K562 (cell line): Measurements from ENCODE around the gene APBA2. TPM values are rescaled to one million over a fixed set of nuclear protein-coding genes. Genes with fewer than 3 reads are reported as not detected.

Source experiments
- ATAC-seq: fragments of 200-7000 bp; cut with Tn5 transposase; 3 replicates; pipeline ENCODE4 v1.9.1; 2020; ENCODE audit warnings: moderate library complexity
- BruUV-seq: library from RNA; stranded (reverse); fragments of 400-500 nt; replicated peaks from 2 replicates; lab custom pipeline; 2021; lab: Mats Ljungman, UMichigan
- CTCF ChIA-PET: fragments of 300-600 bp; formaldehyde crosslinking; extraction: SDS; loops from one replicate; lab custom pipeline; 2021; ENCODE audit warnings: low intra/inter-chr PET ratio; lab: Yijun Ruan, JAX
- POLR2A ChIA-PET: fragments of 300-600, 350-650 bp; sonication (Branson Sonifier 250); formaldehyde crosslinking; extraction: SDS; loops from one replicate; lab custom pipeline; 2021; ENCODE audit warnings: antibody characterized with exemption, inconsistent platforms; lab: Yijun Ruan, JAX
- DNase-seq, 4 experiments: peaks; one replicate each; pipeline versions ENCODE4 v3.0.0 to v3.0.0-alpha.2; 2011 to 2018; ENCODE audit warnings: low spot score in 3 of 4, mixed read lengths in 3 of 4; ENCODE audit errors: extremely low read depth in 1 of 4
- FAIRE-seq: peaks from 2 replicates; lab custom pipeline; 2011; peaks lifted over from hg19 to GRCh38; lab: Jason Lieb, UNC
- H2AFZ ChIP-seq: 2 replicates; pipeline ENCODE4 v1.6.0; 2011; ENCODE audit warnings: low read depth, low read length, control low read depth, inconsistent platforms
- H3K27ac ChIP-seq: fragments of 200-600 bp; 3 replicates; pipeline ENCODE4 v1.8.0; 2011; ENCODE audit warnings: low read depth, mild to moderate bottlenecking, control low read depth, inconsistent platforms, low read length, moderate library complexity, mixed read lengths; ENCODE audit errors: extremely low read depth
- H3K27me3 ChIP-seq, 2 experiments: fragments of 300-600 bp in 1 of 2; 2 replicates in 1 of 2; 3 replicates in 1 of 2; pipeline versions ENCODE4 v1.6.0 to v1.8.0; 2011; ENCODE audit warnings: inconsistent platforms in 2 of 2, low read length in 2 of 2, mild to moderate bottlenecking in 1 of 2, mixed read lengths in 1 of 2, moderate library complexity in 1 of 2; ENCODE audit not compliant: control insufficient read depth in 2 of 2, insufficient read depth in 2 of 2
- H3K36me3 ChIP-seq: fragments of 300-600 bp; 3 replicates; pipeline ENCODE4 v1.8.0; 2011; ENCODE audit warnings: mild to moderate bottlenecking, low read length, inconsistent platforms; ENCODE audit not compliant: control insufficient read depth, insufficient read depth
- H3K4me1 ChIP-seq, 2 experiments: fragments of 200-600 bp in 1 of 2; replicated peaks in 1 of 2; 2 replicates in 1 of 2; 3 replicates in 1 of 2; pipeline versions ENCODE4 v1.5.1 to v1.8.0; 2011; ENCODE audit warnings: inconsistent platforms in 2 of 2, low read length in 2 of 2, mild to moderate bottlenecking in 1 of 2, mixed read lengths in 1 of 2, moderate library complexity in 1 of 2; ENCODE audit not compliant: control insufficient read depth in 2 of 2, insufficient read depth in 2 of 2
- H3K4me2 ChIP-seq: 2 replicates; pipeline ENCODE4 v1.6.1; 2011; ENCODE audit warnings: low read length, control low read depth, inconsistent platforms, mixed read lengths; ENCODE audit not compliant: insufficient read depth
- H3K4me3 ChIP-seq: fragments of 200-600 bp; sonication (generic), shearing (Covaris generic); 2 replicates; pipeline ENCODE4 v1.5.1; 2016; ENCODE audit warnings: control low read depth, inconsistent platforms
- H3K79me2 ChIP-seq: fragments of 200-600 bp; 3 replicates; pipeline ENCODE4 v1.8.0; 2011; ENCODE audit warnings: low read length, inconsistent platforms; ENCODE audit not compliant: control insufficient read depth, insufficient read depth
- H3K9ac ChIP-seq, 2 experiments: 2 replicates each; pipeline versions ENCODE4 v1.6.0 to v1.6.1; 2011; ENCODE audit warnings: low read depth in 2 of 2, low read length in 2 of 2, control low read depth in 1 of 2, inconsistent platforms in 1 of 2, mild to moderate bottlenecking in 1 of 2, mixed read lengths in 1 of 2; ENCODE audit not compliant: insufficient read depth in 1 of 2
- H3K9me1 ChIP-seq: one replicate; pipeline ENCODE4 v1.6.0; 2011; ENCODE audit warnings: inconsistent platforms, mild to moderate bottlenecking, low read length, moderate library complexity; ENCODE audit not compliant: control insufficient read depth, insufficient read depth
- H3K9me3 ChIP-seq: replicated peaks from 2 replicates; pipeline ENCODE4 v1.5.1; 2011; ENCODE audit warnings: low read depth, low read length, inconsistent platforms; ENCODE audit not compliant: control insufficient read depth, insufficient read depth
- H4K20me1 ChIP-seq: replicated peaks from 2 replicates; pipeline ENCODE4 v1.6.1; 2011; ENCODE audit warnings: low read length, inconsistent platforms, mixed read lengths; ENCODE audit not compliant: control insufficient read depth, insufficient read depth
- ADNP ChIP-seq: fragments of 200-800 bp; sonication (Bioruptor generic); IDR thresholded peaks from 2 replicates; pipeline ENCODE4 v1.6.1; 2016; ENCODE audit warnings: missing genetic modification characterization, missing compliant biosample characterization
- EP400 ChIP-seq: fragments of 450-650 bp; IDR thresholded peaks from 2 replicates; pipeline ENCODE4 v1.6.1; 2017; ENCODE audit warnings: antibody characterized with exemption, mild to moderate bottlenecking, moderate library complexity
- ERF ChIP-seq: fragments of 450-650 bp; formaldehyde crosslinking; IDR thresholded peaks from 2 replicates; pipeline ENCODE4 v1.4.0; 2020; ENCODE audit warnings: mild to moderate bottlenecking, mixed read lengths
- ETV1 ChIP-seq: fragments of 450-650 bp; conservative IDR thresholded peaks from 2 replicates; pipeline ENCODE4 v1.6.1; 2016; ENCODE audit warnings: missing genetic modification characterization, control low read depth, low read depth, missing compliant biosample characterization
- EWSR1 ChIP-seq: fragments of 450-650 bp; IDR thresholded peaks from 2 replicates; pipeline ENCODE4 v1.6.1; 2018; ENCODE audit warnings: borderline replicate concordance, mild to moderate bottlenecking, low read depth, moderate library complexity; ENCODE audit not compliant: partially characterized antibody
- HNRNPK ChIP-seq: fragments of 200-400 bp; formaldehyde crosslinking; IDR thresholded peaks from one replicate; pipeline ENCODE4 v1.6.1; 2018; ENCODE audit warnings: mild to moderate bottlenecking, low read depth, low read length; ENCODE audit not compliant: poor library complexity, severe bottlenecking
- KAT7 ChIP-seq: sonication (generic); formaldehyde crosslinking; IDR thresholded peaks from 2 replicates; pipeline ENCODE4 v1.8.0; 2022; ENCODE audit warnings: missing genetic modification reagents, mild to moderate bottlenecking, borderline replicate concordance
- RUNX1 ChIP-seq: sonication (generic); IDR thresholded peaks from 2 replicates; pipeline ENCODE4 v1.6.1; 2016; ENCODE audit warnings: antibody characterized with exemption, low read depth
- ZFP36 ChIP-seq: fragments of 150-350 bp; IDR thresholded peaks from 2 replicates; pipeline ENCODE4 v1.6.1; 2018; ENCODE audit warnings: low read length, low read depth; ENCODE audit not compliant: partially characterized antibody
- ZKSCAN1 ChIP-seq: fragments of 150-350 bp; IDR thresholded peaks from 2 replicates; pipeline ENCODE4 v1.6.1; 2016; ENCODE audit warnings: low read depth, low read length
- ZNF507 ChIP-seq: conservative IDR thresholded peaks from 2 replicates; pipeline ENCODE4 v1.6.1; 2017; ENCODE audit warnings: missing genetic modification characterization, missing compliant biosample characterization
- ZNF695 ChIP-seq: fragments of 450-650 bp; formaldehyde crosslinking; IDR thresholded peaks from 2 replicates; pipeline ENCODE4 v1.4.0; 2020; ENCODE audit warnings: mild to moderate bottlenecking, moderate library complexity
- whole genome bisulfite sequencing: fragments of 100-300 bp; shearing (Covaris generic); methylation state at CpG from one replicate; pipeline ENCODE4 v1.1.6; 2016; ENCODE audit warnings: low coverage, mixed read lengths; ENCODE audit not compliant: insufficient coverage; ENCODE audit errors: missing lambda C conversion rate; 5-methylcytosine and 5-hydroxymethylcytosine counted together
- in situ Hi-C: fragments of 300-500 bp; cut with MboI; formaldehyde crosslinking; loops from 4 replicates; pipeline ENCODE4 v1.15.0; 2018; ENCODE audit warnings: inconsistent platforms, mixed read lengths
- intact Hi-C: fragments of 100-400 bp; cut with micrococcal nuclease; formaldehyde crosslinking; loops from 2 replicates; pipeline ENCODE4 v1.14.2; 2022
- polyA plus RNA-seq, 8 experiments: library from polyadenylated mRNA; depleted of rRNA in 4 of 8; stranded (reverse) in 5 of 8; unstranded in 3 of 8; fragments of >200 nt; fragmentation: Nextera tagmentation in 2 of 8; fragmentation: Illumina TruSeq in 1 of 8; extraction: Ambion mirVana in 2 of 8; extraction: Trizol in 1 of 8; gene quantifications; 2 replicates each; pipeline versions ENCODE4 v1.2.1 to v1.2.3, GENCODE V29; 2011 to 2014; ENCODE audit warnings: inconsistent platforms in 1 of 8, missing spikeins in 1 of 8
- total RNA-seq, 7 experiments: library from RNA; depleted of rRNA in 6 of 7; stranded (reverse); fragments of >200 nt in 6 of 7; fragmentation: Illumina TruSeq in 2 of 7; extraction: Trizol in 2 of 7; gene quantifications; 2 replicates each; pipeline versions ENCODE4 v1.2.1 to v1.2.3, GENCODE V29; 2011 to 2021; ENCODE audit warnings: low replicate concordance in 1 of 7
- TF ChIP-seq, protein P1 (sequence below): fragments of 200-800 bp; sonication (Bioruptor generic); IDR thresholded peaks from 2 replicates; pipeline ENCODE4 v1.6.1; 2017; ENCODE audit warnings: missing genetic modification characterization, missing compliant biosample characterization
- TF ChIP-seq, protein P2 (sequence below): fragments of 450-650 bp; conservative IDR thresholded peaks from 2 replicates; pipeline ENCODE4 v1.6.1; 2016; ENCODE audit warnings: missing genetic modification characterization, low read depth, mild to moderate bottlenecking, control low read depth, missing compliant biosample characterization

APBA2 gene
- total and polyA plus RNA-seq, 9 of the 15 experiments (the other 6 are each of a cell fraction or from before 2014, with no cell fraction given) = 0.24 to 40.9 (median 25.2) TPM

DNA sequence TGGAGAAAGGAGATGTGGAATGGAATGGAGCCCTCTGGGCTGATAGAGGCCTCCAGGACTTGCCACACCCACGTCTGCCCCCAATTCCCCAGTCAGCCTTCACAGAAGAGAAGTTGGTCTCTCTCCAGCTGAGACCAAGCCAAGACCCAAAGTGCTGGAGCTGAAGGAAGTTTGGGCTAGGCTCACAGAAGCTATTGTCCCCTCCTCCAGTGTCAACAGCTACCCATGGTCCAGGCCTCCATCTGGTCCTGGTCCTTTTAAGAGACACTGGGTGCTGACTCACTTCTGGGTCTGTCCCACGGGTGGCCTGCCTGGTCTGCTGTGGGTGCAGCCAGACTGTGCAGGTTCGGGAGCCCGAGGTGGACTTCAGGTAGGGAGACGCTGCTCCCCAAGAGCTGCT, 179.8 kb downstream of the APBA2 start:
- Histone ChIP-seq H3K9me1 (no peaks in the 10 kb centered on the region), H3K4me3 (no peak overlapping the region), H3K27ac (no peak overlapping the region), H3K36me3 (no peaks in the 10 kb centered on the region), H2AFZ (no peak overlapping the region), H3K9me3 (0 out of 2 replicates have a peak, but pooled peaks cover 3% of the 10 kb centered on the region), H3K79me2 (peaks cover 8% of the 10 kb centered on the region), H3K9ac (no peak overlapping the region), H3K4me2 (no peak overlapping the region), H3K27me3 (no peaks in the 10 kb centered on the region), H3K4me1 (peaks cover 10 to 31% of the 10 kb centered on the region in 2 experiments), H4K20me1 (peaks cover 37% of the 10 kb centered on the region)
- no peak for FAIRE-seq
- no peak for DNase-seq
- ATAC-seq = no peak
- ChIA-PET CTCF (no interaction called here), POLR2A (no interaction called here)
- intact Hi-C loops (no loop called here), in situ Hi-C loops (no loop called here)
- 38% methylated on average over 3 of the region's 5 CpGs for WGBS
- BruUV-seq = no TSS peak
- TF ChIP-seq RUNX1 = no peak
- TF ChIP-seq ZKSCAN1 = no peak
- TF ChIP-seq ADNP (tag) = no peak
- no peak for TF ChIP-seq ZNF695
- no peak for TF ChIP-seq HNRNPK
- TF ChIP-seq ERF = no peak
- TF ChIP-seq, protein P1, sequence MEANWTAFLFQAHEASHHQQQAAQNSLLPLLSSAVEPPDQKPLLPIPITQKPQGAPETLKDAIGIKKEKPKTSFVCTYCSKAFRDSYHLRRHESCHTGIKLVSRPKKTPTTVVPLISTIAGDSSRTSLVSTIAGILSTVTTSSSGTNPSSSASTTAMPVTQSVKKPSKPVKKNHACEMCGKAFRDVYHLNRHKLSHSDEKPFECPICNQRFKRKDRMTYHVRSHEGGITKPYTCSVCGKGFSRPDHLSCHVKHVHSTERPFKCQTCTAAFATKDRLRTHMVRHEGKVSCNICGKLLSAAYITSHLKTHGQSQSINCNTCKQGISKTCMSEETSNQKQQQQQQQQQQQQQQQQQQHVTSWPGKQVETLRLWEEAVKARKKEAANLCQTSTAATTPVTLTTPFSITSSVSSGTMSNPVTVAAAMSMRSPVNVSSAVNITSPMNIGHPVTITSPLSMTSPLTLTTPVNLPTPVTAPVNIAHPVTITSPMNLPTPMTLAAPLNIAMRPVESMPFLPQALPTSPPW (CRISPR knock-in tag) = no peak
- TF ChIP-seq EP400 = no peak
- TF ChIP-seq KAT7 (CRISPR knock-in tag) = no peak
- TF ChIP-seq ETV1 = no peak
- TF ChIP-seq, protein P2, sequence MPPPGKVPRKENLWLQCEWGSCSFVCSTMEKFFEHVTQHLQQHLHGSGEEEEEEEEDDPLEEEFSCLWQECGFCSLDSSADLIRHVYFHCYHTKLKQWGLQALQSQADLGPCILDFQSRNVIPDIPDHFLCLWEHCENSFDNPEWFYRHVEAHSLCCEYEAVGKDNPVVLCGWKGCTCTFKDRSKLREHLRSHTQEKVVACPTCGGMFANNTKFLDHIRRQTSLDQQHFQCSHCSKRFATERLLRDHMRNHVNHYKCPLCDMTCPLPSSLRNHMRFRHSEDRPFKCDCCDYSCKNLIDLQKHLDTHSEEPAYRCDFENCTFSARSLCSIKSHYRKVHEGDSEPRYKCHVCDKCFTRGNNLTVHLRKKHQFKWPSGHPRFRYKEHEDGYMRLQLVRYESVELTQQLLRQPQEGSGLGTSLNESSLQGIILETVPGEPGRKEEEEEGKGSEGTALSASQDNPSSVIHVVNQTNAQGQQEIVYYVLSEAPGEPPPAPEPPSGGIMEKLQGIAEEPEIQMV (tag) = no peak
- TF ChIP-seq ZFP36 = no peak
- TF ChIP-seq ZNF507 = no peak
- TF ChIP-seq EWSR1 = no peak
